HL-60 (cell line): Measurements from ENCODE around the gene SPATA1.

Experiments used
- GABPA ChIP-seq: IDR thresholded peaks from 2 replicates; pipeline ENCODE4 v1.6.1; 2012; ENCODE audit warnings: low read depth
- POLR2AphosphoS5 ChIP-seq: IDR thresholded peaks from 2 replicates; pipeline ENCODE4 v1.6.1; 2012; ENCODE audit warnings: low read depth
- TF ChIP-seq, protein P1 (sequence below): IDR thresholded peaks from one replicate; pipeline ENCODE4 v1.5.1; 2011; ENCODE audit warnings: low read length, control low read depth, inconsistent platforms; ENCODE audit not compliant: insufficient read depth
- TF ChIP-seq, protein P2 (sequence below): IDR thresholded peaks from 2 replicates; pipeline ENCODE4 v1.6.1; 2012; ENCODE audit warnings: low read depth; ENCODE audit not compliant: insufficient replicate concordance

DNA sequence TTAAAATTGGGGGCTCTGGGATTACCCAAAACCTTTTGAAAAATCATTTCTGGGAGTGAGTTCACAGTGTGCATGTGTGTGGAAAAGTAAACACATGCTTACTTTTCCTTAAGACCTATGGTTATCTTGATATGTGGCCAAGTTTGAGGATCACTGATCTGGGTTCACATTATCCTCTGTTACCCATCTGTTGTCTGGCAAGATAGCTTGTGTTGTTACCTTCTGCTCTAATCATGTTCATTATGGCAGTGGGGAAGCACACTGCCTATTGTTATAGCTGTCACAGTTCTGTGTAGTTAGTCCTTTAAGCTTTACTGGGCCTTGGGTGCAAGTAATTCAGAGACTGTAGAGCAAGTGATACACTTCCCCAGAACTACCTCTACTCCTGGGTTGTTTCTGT, 63.0 kb downstream of the SPATA1 start:
- TF ChIP-seq, protein P1, sequence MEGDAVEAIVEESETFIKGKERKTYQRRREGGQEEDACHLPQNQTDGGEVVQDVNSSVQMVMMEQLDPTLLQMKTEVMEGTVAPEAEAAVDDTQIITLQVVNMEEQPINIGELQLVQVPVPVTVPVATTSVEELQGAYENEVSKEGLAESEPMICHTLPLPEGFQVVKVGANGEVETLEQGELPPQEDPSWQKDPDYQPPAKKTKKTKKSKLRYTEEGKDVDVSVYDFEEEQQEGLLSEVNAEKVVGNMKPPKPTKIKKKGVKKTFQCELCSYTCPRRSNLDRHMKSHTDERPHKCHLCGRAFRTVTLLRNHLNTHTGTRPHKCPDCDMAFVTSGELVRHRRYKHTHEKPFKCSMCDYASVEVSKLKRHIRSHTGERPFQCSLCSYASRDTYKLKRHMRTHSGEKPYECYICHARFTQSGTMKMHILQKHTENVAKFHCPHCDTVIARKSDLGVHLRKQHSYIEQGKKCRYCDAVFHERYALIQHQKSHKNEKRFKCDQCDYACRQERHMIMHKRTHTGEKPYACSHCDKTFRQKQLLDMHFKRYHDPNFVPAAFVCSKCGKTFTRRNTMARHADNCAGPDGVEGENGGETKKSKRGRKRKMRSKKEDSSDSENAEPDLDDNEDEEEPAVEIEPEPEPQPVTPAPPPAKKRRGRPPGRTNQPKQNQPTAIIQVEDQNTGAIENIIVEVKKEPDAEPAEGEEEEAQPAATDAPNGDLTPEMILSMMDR, result no peak
- TF ChIP-seq POLR2AphosphoS5 (no peak), GABPA (no peak)
- TF ChIP-seq, protein P2, sequence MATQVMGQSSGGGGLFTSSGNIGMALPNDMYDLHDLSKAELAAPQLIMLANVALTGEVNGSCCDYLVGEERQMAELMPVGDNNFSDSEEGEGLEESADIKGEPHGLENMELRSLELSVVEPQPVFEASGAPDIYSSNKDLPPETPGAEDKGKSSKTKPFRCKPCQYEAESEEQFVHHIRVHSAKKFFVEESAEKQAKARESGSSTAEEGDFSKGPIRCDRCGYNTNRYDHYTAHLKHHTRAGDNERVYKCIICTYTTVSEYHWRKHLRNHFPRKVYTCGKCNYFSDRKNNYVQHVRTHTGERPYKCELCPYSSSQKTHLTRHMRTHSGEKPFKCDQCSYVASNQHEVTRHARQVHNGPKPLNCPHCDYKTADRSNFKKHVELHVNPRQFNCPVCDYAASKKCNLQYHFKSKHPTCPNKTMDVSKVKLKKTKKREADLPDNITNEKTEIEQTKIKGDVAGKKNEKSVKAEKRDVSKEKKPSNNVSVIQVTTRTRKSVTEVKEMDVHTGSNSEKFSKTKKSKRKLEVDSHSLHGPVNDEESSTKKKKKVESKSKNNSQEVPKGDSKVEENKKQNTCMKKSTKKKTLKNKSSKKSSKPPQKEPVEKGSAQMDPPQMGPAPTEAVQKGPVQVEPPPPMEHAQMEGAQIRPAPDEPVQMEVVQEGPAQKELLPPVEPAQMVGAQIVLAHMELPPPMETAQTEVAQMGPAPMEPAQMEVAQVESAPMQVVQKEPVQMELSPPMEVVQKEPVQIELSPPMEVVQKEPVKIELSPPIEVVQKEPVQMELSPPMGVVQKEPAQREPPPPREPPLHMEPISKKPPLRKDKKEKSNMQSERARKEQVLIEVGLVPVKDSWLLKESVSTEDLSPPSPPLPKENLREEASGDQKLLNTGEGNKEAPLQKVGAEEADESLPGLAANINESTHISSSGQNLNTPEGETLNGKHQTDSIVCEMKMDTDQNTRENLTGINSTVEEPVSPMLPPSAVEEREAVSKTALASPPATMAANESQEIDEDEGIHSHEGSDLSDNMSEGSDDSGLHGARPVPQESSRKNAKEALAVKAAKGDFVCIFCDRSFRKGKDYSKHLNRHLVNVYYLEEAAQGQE, result no peak
